Stimulated activated CD8-positive, alpha-beta memory T cell treated with anti-CD3 and anti-CD28 coated beads, Interleukin-12 subunit alpha, Interleukin-12 subunit beta, amount 100 ng/mL, for 1 hour (primary cell): ENCODE results near the gene SETDB1.

Source experiments
- DNase-seq: peaks from one replicate; pipeline ENCODE4 v3.0.0-alpha.2; 2020; ENCODE audit warnings: low read depth

SETDB1 gene

GRCh38 chr1:150931773-150932172 is 5.6 kb downstream of the SETDB1 start:
- no peak for DNase-seq

- DNase-seq, result no peak
Observed at GRCh38 chr1:150944856-150945255, 18.7 kb downstream of the SETDB1 start.

GRCh38 chr1:150954708-150955107 is 28.5 kb downstream of the SETDB1 start:
- DNase-seq, result no peak

GRCh38 chr1:150955280-150955679 is 29.1 kb downstream of the SETDB1 start:
- no peak for DNase-seq

GRCh38 chr1:150957666-150958065 is 31.5 kb downstream of the SETDB1 start:
- DNase-seq, result no peak

DNA sequence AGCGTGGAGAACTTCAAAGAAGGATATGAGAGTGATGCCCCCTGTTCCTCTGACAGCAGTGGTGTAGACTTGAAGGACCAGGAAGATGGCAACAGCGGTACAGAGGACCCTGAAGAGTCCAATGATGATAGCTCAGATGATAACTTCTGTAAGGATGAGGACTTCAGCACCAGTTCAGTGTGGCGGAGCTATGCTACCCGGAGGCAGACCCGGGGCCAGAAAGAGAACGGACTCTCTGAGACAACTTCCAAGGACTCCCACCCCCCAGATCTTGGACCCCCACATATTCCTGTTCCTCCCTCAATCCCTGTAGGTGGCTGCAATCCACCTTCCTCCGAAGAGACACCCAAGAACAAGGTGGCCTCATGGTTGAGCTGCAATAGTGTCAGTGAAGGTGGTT is 34.5 kb downstream of the SETDB1 start:
- no peak for DNase-seq

DNA sequence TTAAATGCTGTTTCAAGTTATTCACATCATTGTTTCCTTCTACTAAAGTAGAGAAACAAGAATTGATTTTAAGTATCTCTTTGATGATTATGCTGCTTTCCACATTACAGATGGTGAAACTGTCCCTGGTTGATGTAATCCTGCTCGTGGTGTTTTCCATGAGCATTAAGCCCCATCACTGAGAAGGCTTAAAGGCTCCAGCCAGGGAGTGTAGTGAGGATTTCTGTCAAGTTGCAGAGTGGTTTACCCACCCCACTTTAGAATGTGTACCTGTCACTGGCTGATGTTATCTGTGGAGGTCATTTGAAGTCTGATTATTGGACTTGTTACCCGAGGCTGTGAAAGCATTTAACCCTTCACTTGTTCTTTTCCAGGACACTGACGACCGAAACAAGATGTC is 35.6 kb downstream of the SETDB1 start:
- no peak for DNase-seq

GRCh38 chr1:150963321-150964163 is 37.4 kb downstream of the SETDB1 start:
- no peak for DNase-seq

GRCh38 chr1:150964164-150964489 is 38.0 kb downstream of the SETDB1 start:
- DNase-seq, result no peak

- DNase-seq, result no peak
Observed at GRCh38 chr1:150965605-150966004, 39.4 kb downstream of the SETDB1 start.

DNA sequence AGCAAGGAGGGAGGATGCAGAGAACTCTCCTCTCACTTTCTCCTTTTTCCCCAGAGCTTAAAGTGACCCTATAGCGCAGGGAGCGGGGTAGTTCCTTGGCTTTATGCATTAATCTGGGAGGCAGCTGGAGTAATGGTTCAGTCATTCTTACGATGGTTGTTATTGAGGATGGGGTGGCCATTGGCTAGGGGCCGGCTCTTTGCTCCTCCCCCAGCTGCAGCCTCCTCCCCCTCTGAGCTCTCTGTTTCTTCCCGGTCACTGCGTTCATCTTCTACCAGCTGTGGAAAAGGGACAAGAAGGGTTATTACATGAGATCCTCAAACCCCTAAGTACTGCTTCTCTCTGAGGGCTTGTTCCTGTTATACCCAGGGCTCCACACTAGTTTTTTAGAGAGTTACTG is 39.8 kb downstream of the SETDB1 start:
- no peak for DNase-seq

- no peak for DNase-seq
Observed at GRCh38 chr1:150967936-150968335, 41.8 kb downstream of the SETDB1 start.

- DNase-seq, result no peak
Observed at GRCh38 chr1:150968491-150968890, 42.3 kb downstream of the SETDB1 start.

GRCh38 chr1:150969626-150970025 is 43.5 kb downstream of the SETDB1 start:
- no peak for DNase-seq

GRCh38 chr1:150970808-150971582 is 44.8 kb downstream of the SETDB1 start:
- no peak for DNase-seq

- no peak for DNase-seq
Observed at GRCh38 chr1:150971583-150972416, 45.6 kb downstream of the SETDB1 start.

DNA sequence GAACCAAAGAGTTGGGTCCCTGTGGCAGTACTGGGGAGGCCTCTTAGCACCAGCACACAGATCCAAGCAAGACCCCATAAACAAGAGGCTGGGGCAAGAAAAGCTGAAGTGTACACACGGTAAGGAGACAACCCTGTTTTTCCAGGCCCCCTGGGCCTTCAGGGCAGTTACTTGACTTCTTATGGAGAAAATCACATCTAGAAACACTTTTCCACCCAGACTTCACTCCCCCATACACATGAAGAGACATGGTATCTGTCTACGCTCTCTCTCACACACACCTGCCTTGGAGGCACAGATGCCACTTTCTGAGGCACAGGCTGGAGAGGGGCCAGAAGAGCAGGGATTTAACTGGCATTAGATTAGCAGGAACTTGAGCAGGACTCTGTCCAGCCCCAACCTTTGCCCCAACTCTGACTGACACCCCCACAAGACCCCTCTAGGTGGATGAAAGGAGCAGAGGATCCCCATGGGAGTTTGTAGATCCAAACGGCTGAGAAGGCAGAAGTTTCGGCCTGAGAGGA is 46.3 kb downstream of the SETDB1 start:
- no peak for DNase-seq

- DNase-seq, result no peak
Observed at GRCh38 chr1:150973258-150973835, 47.2 kb downstream of the SETDB1 start.

GRCh38 chr1:150973836-150974579 is 47.8 kb downstream of the SETDB1 start:
- no peak for DNase-seq

GRCh38 chr1:150974580-150975478 is 48.7 kb downstream of the SETDB1 start, which contains the start of gene CERS2:
Gene CERS2 (minus strand): TSS chr1:150974835. CDS start chr1:150969090, 5,745 bp downstream.
- peak; percentile 49 for DNase-seq
